ENCODE data around the gene FRMPD1.

- TF ChIP-seq CTCF (conservative IDR thresholded peaks at IDR 0.05) (no peak), EZH2 (IDR thresholded peaks at IDR 0.05; ENCODE audit: low read depth) (no peak)
These were observed 368 bp upstream of the FRMPD1 start for GRCh38 chr9:37650299-37650872.
